ENCODE results near the gene FAM221A. TPM values are rescaled to one million over a fixed set of nuclear protein-coding genes. Genes with fewer than 3 reads are reported as not detected.

Gene FAM221A
- polyA plus RNA-seq, 1 donor from 2014 or later, result 11.3 TPM

DNA sequence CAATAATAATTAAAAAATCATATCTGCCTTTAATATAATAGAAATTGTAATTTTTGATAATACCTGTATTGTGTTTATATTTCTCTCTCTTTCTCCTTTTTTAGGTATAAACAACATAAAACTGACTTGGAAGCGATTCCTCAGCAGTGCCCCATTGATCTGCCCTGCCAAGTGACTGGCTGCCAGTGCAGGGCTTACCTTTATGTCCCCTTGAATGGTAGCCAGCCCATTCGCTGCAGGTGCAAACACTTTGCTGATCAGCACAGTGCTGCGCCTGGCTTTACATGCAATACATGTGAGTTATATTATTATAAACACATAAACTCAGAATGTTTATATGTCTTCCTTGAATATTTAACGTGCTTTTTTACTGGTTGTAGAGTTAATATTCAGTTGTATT is 9.2 kb downstream of the FAM221A start:
- H3F3A ChIP-seq (ENCODE audit: insufficient read depth, low read length, poor library complexity, severe bottlenecking), result no peaks in the 10 kb centered on the region
- no peak overlapping the region for H2AFZ ChIP-seq (ENCODE audit: low read depth, low read length)
- no peak overlapping the region for H3K9ac ChIP-seq (ENCODE audit: low read length)
- H3K4me3 ChIP-seq (ENCODE audit: low read length), result no peak overlapping the region
- H3K9me2 ChIP-seq (ENCODE audit: insufficient read depth, low read length), result no peaks in the 10 kb centered on the region
- no peaks in the 10 kb centered on the region for H3K27me3 ChIP-seq (ENCODE audit: insufficient read depth, low read depth, low read length)
- H3K79me2 ChIP-seq (replicated peaks; ENCODE audit: insufficient read depth, low read length), result no peaks in the 10 kb centered on the region
- H3K27ac ChIP-seq (ENCODE audit: low read length), result no peak overlapping the region
- no peaks in the 10 kb centered on the region for H4K20me1 ChIP-seq (ENCODE audit: insufficient read depth)
- no peak overlapping the region for H3K4me2 ChIP-seq (ENCODE audit: low read length)
- TF ChIP-seq MXI1 (conservative IDR thresholded peaks at IDR 0.05; ENCODE audit: poor library complexity, severe bottlenecking) (no peak), RAD21 (conservative IDR thresholded peaks at IDR 0.05) (no peak), TAF1 (IDR thresholded peaks at IDR 0.05; ENCODE audit: low read depth) (no peak), POLR2AphosphoS5 (IDR thresholded peaks at IDR 0.05) (no peak), EP300 (conservative IDR thresholded peaks at IDR 0.05; ENCODE audit: poor library complexity, severe bottlenecking) (no peak), CTCF (IDR thresholded peaks at IDR 0.05; ENCODE audit: poor library complexity, severe bottlenecking) (no peak), SMC3 (conservative IDR thresholded peaks at IDR 0.05; ENCODE audit: poor library complexity) (no peak), EZH2 (IDR thresholded peaks at IDR 0.05; ENCODE audit: borderline replicate concordance, insufficient read depth, low read length, poor library complexity, severe bottlenecking) (no peak)
- TF ChIP-seq, protein P1, sequence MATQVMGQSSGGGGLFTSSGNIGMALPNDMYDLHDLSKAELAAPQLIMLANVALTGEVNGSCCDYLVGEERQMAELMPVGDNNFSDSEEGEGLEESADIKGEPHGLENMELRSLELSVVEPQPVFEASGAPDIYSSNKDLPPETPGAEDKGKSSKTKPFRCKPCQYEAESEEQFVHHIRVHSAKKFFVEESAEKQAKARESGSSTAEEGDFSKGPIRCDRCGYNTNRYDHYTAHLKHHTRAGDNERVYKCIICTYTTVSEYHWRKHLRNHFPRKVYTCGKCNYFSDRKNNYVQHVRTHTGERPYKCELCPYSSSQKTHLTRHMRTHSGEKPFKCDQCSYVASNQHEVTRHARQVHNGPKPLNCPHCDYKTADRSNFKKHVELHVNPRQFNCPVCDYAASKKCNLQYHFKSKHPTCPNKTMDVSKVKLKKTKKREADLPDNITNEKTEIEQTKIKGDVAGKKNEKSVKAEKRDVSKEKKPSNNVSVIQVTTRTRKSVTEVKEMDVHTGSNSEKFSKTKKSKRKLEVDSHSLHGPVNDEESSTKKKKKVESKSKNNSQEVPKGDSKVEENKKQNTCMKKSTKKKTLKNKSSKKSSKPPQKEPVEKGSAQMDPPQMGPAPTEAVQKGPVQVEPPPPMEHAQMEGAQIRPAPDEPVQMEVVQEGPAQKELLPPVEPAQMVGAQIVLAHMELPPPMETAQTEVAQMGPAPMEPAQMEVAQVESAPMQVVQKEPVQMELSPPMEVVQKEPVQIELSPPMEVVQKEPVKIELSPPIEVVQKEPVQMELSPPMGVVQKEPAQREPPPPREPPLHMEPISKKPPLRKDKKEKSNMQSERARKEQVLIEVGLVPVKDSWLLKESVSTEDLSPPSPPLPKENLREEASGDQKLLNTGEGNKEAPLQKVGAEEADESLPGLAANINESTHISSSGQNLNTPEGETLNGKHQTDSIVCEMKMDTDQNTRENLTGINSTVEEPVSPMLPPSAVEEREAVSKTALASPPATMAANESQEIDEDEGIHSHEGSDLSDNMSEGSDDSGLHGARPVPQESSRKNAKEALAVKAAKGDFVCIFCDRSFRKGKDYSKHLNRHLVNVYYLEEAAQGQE (IDR thresholded peaks at IDR 0.05; ENCODE audit: borderline replicate concordance), result no peak
- peaks cover 5% of the 10 kb centered on the region for H3K36me3 ChIP-seq (ENCODE audit: insufficient read depth, low read length)
- H3K9me3 ChIP-seq (ENCODE audit: low read length), result no peaks in the 10 kb centered on the region

DNA sequence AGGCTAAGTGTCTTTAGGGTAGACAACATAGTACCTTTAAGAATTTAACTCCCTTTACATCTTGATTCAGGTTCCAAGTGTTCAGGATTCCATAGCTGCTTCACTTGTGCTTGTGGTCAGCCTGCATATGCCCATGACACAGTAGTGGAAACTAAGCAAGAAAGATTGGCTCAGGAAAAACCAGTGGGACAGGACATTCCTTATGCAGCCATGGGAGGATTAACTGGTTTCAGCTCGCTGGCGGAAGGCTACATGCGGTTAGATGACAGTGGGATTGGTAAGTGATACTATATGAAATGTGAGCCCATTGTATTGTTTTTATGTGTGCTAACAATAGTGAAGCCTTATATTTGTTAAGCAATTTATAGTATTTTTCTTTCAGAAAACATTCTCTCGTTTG is 11.3 kb downstream of the FAM221A start:
- Histone ChIP-seq H4K20me1 (ENCODE audit: insufficient read depth) (no peaks in the 10 kb centered on the region), H3K9ac (ENCODE audit: low read length) (no peak overlapping the region), H3K4me3 (ENCODE audit: low read length) (no peak overlapping the region), H3F3A (ENCODE audit: insufficient read depth, low read length, poor library complexity, severe bottlenecking) (no peaks in the 10 kb centered on the region), H3K27ac (ENCODE audit: low read length) (no peak overlapping the region), H3K9me2 (ENCODE audit: insufficient read depth, low read length) (no peaks in the 10 kb centered on the region), H2AFZ (ENCODE audit: low read depth, low read length) (no peak overlapping the region), H3K9me3 (ENCODE audit: low read length) (no peaks in the 10 kb centered on the region), H3K27me3 (ENCODE audit: insufficient read depth, low read depth, low read length) (no peaks in the 10 kb centered on the region), H3K79me2 (replicated peaks; ENCODE audit: insufficient read depth, low read length) (no peaks in the 10 kb centered on the region), H3K36me3 (ENCODE audit: insufficient read depth, low read length) (peaks cover 5% of the 10 kb centered on the region), H3K4me2 (ENCODE audit: low read length) (no peak overlapping the region)
- TF ChIP-seq MXI1 (conservative IDR thresholded peaks at IDR 0.05; ENCODE audit: poor library complexity, severe bottlenecking), result no peak
- TF ChIP-seq RAD21 (conservative IDR thresholded peaks at IDR 0.05), result no peak
- TF ChIP-seq, protein P1 (IDR thresholded peaks at IDR 0.05; ENCODE audit: borderline replicate concordance), result no peak
- TF ChIP-seq TAF1 (IDR thresholded peaks at IDR 0.05; ENCODE audit: low read depth), result no peak
- TF ChIP-seq EZH2 (IDR thresholded peaks at IDR 0.05; ENCODE audit: borderline replicate concordance, insufficient read depth, low read length, poor library complexity, severe bottlenecking), result no peak
- no peak for TF ChIP-seq POLR2AphosphoS5 (IDR thresholded peaks at IDR 0.05)
- TF ChIP-seq SMC3 (conservative IDR thresholded peaks at IDR 0.05; ENCODE audit: poor library complexity), result no peak
- no peak for TF ChIP-seq EP300 (conservative IDR thresholded peaks at IDR 0.05; ENCODE audit: poor library complexity, severe bottlenecking)
- no peak for TF ChIP-seq CTCF (IDR thresholded peaks at IDR 0.05; ENCODE audit: poor library complexity, severe bottlenecking)

Measured in neural cell (in vitro differentiated cells).